ENCODE results near the gene PRKG1.

Gene PRKG1

DNA sequence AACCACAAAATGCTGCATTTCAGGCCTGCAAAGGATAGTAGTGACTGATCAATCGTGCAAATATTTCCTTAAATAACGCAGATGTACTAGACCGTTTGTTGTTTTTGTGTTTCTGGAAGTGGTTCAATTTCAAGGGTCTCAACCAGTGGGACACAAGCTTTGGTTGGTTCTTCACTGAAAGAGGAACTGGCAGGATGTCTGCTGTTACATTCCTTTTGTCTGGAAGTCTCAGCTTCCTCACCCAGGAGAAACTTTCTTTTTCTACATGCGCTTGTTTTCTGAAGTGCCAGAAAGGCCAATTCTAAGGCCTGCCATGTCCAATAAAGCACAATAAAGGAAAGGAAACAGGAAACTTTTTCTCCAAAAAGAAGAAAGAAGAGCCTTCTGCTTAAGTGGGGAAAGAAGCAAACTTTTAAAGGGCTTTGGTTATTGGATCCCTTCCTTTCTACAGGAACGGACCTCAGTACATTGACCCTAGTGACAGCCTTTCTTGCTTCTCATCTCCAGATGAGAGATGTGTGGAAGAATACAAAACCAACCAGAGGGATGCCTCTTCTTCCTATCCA is 1243.9 kb downstream of the PRKG1 start:
- Histone ChIP-seq H4K20me1 (ENCODE audit: control insufficient read depth, insufficient read depth, low read depth, low read length) (no peaks in the 10 kb centered on the region), H3K4me2 (ENCODE audit: low read length) (no peak overlapping the region), H3K27me3 (ENCODE audit: control insufficient read depth, low read length) (no peaks in the 10 kb centered on the region), H3K27ac (ENCODE audit: low read depth, low read length) (no peak overlapping the region), H3K9me3 (ENCODE audit: control insufficient read depth, insufficient read depth, low read length) (no peaks in the 10 kb centered on the region), H3K79me2 (ENCODE audit: control insufficient read depth, low read length) (no peaks in the 10 kb centered on the region), H3F3A (ENCODE audit: control insufficient read depth, insufficient read depth) (no peaks in the 10 kb centered on the region), H3K36me3 (ENCODE audit: control insufficient read depth, low read length) (no peaks in the 10 kb centered on the region; the same call in 1 of the 2 replicates), H3K4me3 (ENCODE audit: low read length) (no peak overlapping the region), H3K4me1 (ENCODE audit: control insufficient read depth, low read length) (peaks cover 29% of the 10 kb centered on the region), H3K9me2 (replicated peaks; ENCODE audit: control insufficient read depth, low read length) (no peaks in the 10 kb centered on the region)
- TF ChIP-seq, protein P1, sequence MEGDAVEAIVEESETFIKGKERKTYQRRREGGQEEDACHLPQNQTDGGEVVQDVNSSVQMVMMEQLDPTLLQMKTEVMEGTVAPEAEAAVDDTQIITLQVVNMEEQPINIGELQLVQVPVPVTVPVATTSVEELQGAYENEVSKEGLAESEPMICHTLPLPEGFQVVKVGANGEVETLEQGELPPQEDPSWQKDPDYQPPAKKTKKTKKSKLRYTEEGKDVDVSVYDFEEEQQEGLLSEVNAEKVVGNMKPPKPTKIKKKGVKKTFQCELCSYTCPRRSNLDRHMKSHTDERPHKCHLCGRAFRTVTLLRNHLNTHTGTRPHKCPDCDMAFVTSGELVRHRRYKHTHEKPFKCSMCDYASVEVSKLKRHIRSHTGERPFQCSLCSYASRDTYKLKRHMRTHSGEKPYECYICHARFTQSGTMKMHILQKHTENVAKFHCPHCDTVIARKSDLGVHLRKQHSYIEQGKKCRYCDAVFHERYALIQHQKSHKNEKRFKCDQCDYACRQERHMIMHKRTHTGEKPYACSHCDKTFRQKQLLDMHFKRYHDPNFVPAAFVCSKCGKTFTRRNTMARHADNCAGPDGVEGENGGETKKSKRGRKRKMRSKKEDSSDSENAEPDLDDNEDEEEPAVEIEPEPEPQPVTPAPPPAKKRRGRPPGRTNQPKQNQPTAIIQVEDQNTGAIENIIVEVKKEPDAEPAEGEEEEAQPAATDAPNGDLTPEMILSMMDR (IDR thresholded peaks at IDR 0.05; ENCODE audit: low read depth, low read length, poor library complexity, severe bottlenecking) = no peak
- TF ChIP-seq EZH2phosphoT487 (IDR thresholded peaks at IDR 0.05; ENCODE audit: borderline replicate concordance, low read length) = no peak

DNA sequence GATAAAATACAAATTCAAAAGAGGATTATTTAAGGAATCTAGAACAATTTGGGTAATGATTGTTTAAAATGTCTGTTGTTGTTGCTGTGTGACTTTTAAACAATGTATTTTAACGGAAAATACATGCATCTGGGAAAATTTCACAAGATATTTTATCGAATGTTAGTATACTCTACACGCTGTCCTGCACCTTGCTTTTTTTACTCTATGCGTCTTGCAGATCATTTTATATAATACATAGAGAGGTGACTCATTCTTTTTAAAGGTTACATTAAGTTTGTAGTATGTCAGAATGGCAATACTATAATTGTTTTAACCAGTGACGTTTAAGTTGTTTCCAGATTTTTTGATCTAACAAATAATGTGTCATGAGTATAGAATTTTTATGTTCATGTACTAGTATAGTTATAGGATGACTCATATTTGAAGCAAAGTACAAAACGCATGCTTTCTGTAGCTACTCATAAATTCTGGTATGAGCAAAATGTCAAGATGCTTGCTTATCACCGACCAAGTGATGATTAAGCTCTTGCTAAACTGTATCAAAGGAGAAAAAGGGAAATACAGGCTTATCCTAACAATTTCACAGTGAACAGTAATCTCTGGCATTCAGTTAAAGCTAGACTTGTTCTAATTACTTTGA is 1244.7 kb downstream of the PRKG1 start:
- H3K9me3 ChIP-seq (ENCODE audit: control insufficient read depth, insufficient read depth, low read length) = no peaks in the 10 kb centered on the region
- H4K20me1 ChIP-seq (ENCODE audit: control insufficient read depth, insufficient read depth, low read depth, low read length) = no peaks in the 10 kb centered on the region
- no peaks in the 10 kb centered on the region for H3K9me2 ChIP-seq (replicated peaks; ENCODE audit: control insufficient read depth, low read length)
- peaks cover 23% of the 10 kb centered on the region for H3K4me1 ChIP-seq (ENCODE audit: control insufficient read depth, low read length)
- H3K4me3 ChIP-seq (ENCODE audit: low read length) = no peak overlapping the region
- no peaks in the 10 kb centered on the region for H3F3A ChIP-seq (ENCODE audit: control insufficient read depth, insufficient read depth)
- TF ChIP-seq, protein P1 (IDR thresholded peaks at IDR 0.05; ENCODE audit: low read depth, low read length, poor library complexity, severe bottlenecking) = no peak
- no peak for TF ChIP-seq EZH2phosphoT487 (IDR thresholded peaks at IDR 0.05; ENCODE audit: borderline replicate concordance, low read length)
- H3K4me2 ChIP-seq (ENCODE audit: low read length) = no peak overlapping the region
- no peaks in the 10 kb centered on the region; the same call in 1 of the 2 replicates for H3K36me3 ChIP-seq (ENCODE audit: control insufficient read depth, low read length)
- no peaks in the 10 kb centered on the region for H3K79me2 ChIP-seq (ENCODE audit: control insufficient read depth, low read length)
- no peaks in the 10 kb centered on the region for H3K27me3 ChIP-seq (ENCODE audit: control insufficient read depth, low read length)
- H3K27ac ChIP-seq (ENCODE audit: low read depth, low read length) = no peak overlapping the region

DNA sequence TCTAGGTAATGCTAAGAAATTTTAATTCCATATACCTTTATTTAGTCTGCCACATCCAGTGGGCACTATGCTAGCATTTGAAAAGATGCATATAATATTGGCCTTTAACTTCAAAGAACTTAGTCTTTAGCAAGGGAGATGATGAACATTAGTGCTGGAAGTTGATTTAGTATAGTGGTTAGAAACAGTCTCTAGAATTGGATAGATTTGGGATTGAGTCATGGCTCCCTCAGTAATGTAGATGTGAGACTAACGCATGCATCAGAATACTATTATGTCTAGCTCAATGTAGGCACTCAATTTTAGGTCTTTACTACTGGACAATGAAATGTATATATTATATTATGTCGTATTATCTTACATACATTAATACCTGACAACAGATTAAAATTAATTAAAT is 1245.6 kb downstream of the PRKG1 start:
- Histone ChIP-seq H3K9me2 (replicated peaks; ENCODE audit: control insufficient read depth, low read length) (no peaks in the 10 kb centered on the region), H3K27ac (ENCODE audit: low read depth, low read length) (no peak overlapping the region), H3K79me2 (ENCODE audit: control insufficient read depth, low read length) (no peaks in the 10 kb centered on the region), H3K36me3 (ENCODE audit: control insufficient read depth, low read length) (no peaks in the 10 kb centered on the region; the same call in 1 of the 2 replicates), H4K20me1 (ENCODE audit: control insufficient read depth, insufficient read depth, low read depth, low read length) (no peaks in the 10 kb centered on the region), H3K4me1 (ENCODE audit: control insufficient read depth, low read length) (peaks cover 20% of the 10 kb centered on the region), H3K9me3 (ENCODE audit: control insufficient read depth, insufficient read depth, low read length) (no peaks in the 10 kb centered on the region), H3K4me2 (ENCODE audit: low read length) (no peak overlapping the region), H3F3A (ENCODE audit: control insufficient read depth, insufficient read depth) (no peaks in the 10 kb centered on the region), H3K27me3 (ENCODE audit: control insufficient read depth, low read length) (no peaks in the 10 kb centered on the region), H3K4me3 (ENCODE audit: low read length) (no peak overlapping the region)
- no peak for TF ChIP-seq EZH2phosphoT487 (IDR thresholded peaks at IDR 0.05; ENCODE audit: borderline replicate concordance, low read length)

DNA sequence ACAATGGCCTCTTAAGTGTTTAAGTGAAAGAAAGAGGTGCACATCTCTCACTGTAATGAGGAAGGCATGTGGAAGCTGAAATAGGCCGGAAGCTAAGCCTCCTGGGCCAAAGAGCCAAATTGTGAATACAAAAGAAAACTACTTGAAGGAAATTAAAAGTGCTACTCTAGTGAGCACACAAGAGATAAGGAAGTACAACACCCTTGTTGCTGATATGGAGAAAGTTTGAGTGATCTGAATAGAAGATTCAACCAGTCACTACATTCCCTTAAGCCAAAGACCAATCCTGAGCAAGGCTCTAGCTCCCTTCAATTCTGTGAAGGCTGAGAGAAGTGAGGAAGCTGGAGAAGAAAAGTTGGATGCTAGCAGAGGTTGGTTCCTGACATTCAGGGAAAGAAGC is 1248.0 kb downstream of the PRKG1 start:
- Histone ChIP-seq H3K27me3 (ENCODE audit: control insufficient read depth, low read length) (no peaks in the 10 kb centered on the region), H3K27ac (ENCODE audit: low read depth, low read length) (no peak overlapping the region), H4K20me1 (ENCODE audit: control insufficient read depth, insufficient read depth, low read depth, low read length) (no peaks in the 10 kb centered on the region), H3K9me2 (replicated peaks; ENCODE audit: control insufficient read depth, low read length) (no peaks in the 10 kb centered on the region), H3K4me3 (ENCODE audit: low read length) (no peak overlapping the region), H3K9me3 (ENCODE audit: control insufficient read depth, insufficient read depth, low read length) (no peaks in the 10 kb centered on the region), H3K4me1 (ENCODE audit: control insufficient read depth, low read length) (peaks cover 4% of the 10 kb centered on the region), H3K4me2 (ENCODE audit: low read length) (no peak overlapping the region), H3F3A (ENCODE audit: control insufficient read depth, insufficient read depth) (no peaks in the 10 kb centered on the region), H3K79me2 (ENCODE audit: control insufficient read depth, low read length) (no peaks in the 10 kb centered on the region), H3K36me3 (ENCODE audit: control insufficient read depth, low read length) (no peaks in the 10 kb centered on the region)
- no peak for TF ChIP-seq EZH2phosphoT487 (IDR thresholded peaks at IDR 0.05; ENCODE audit: borderline replicate concordance, low read length)
- TF ChIP-seq, protein P1 (IDR thresholded peaks at IDR 0.05; ENCODE audit: low read depth, low read length, poor library complexity, severe bottlenecking) = no peak
